A673 (cell line): ENCODE data around the gene MSANTD2.

Experiments used
- EZH2 ChIP-seq: fragments of 200-600 bp; sonication (generic); IDR thresholded peaks from 2 replicates; pipeline ENCODE4 v1.6.1; 2017; ENCODE audit warnings: borderline replicate concordance, low read depth, mild to moderate bottlenecking, mixed read lengths, antibody characterized with exemption, low read length; ENCODE audit not compliant: poor library complexity, severe bottlenecking
- TF ChIP-seq, protein P1 (sequence below): fragments of 300-800, 200-600 bp; sonication (generic); conservative IDR thresholded peaks from 2 replicates; pipeline ENCODE4 v1.5.1; 2017; ENCODE audit warnings: low read depth, mild to moderate bottlenecking, antibody characterized with exemption, low read length, moderate library complexity, mixed read lengths

DNA sequence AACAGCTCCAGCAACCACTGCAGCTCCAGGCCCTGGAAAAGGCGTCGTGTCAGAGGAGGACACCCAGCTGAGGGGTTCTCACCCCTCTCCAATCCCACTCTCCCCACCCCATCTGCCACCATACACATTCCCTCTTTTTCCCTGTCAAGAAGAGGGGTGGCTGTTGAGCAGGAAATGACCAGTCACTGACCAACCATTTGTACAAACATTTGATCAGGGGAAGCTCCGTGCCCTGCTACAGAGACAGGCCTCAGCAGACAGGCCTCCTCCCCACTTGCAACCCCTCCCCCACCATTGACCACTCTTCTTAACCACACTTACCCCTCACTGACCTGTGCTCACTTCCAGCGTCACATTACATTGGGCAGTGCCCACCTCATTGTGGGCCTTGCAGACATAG, 45.9 kb downstream of the MSANTD2 start:
- TF ChIP-seq, protein P1, sequence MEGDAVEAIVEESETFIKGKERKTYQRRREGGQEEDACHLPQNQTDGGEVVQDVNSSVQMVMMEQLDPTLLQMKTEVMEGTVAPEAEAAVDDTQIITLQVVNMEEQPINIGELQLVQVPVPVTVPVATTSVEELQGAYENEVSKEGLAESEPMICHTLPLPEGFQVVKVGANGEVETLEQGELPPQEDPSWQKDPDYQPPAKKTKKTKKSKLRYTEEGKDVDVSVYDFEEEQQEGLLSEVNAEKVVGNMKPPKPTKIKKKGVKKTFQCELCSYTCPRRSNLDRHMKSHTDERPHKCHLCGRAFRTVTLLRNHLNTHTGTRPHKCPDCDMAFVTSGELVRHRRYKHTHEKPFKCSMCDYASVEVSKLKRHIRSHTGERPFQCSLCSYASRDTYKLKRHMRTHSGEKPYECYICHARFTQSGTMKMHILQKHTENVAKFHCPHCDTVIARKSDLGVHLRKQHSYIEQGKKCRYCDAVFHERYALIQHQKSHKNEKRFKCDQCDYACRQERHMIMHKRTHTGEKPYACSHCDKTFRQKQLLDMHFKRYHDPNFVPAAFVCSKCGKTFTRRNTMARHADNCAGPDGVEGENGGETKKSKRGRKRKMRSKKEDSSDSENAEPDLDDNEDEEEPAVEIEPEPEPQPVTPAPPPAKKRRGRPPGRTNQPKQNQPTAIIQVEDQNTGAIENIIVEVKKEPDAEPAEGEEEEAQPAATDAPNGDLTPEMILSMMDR = no peak
- no peak for TF ChIP-seq EZH2
